Measurements from ENCODE around the gene ASCL1.

Gene ASCL1

GRCh38 chr12:102973583-102973982, 16.1 kb downstream of the ASCL1 start:
- Mint-ChIP-seq H3K36me3 (ENCODE audit: low read depth) (no peaks in the 10 kb centered on the region), H3K27me3 (ENCODE audit: low read depth) (peaks cover 79% of the 10 kb centered on the region), H3K27ac (no peak overlapping the region), H3K4me1 (no peaks in the 10 kb centered on the region), H3K9me3 (no peaks in the 10 kb centered on the region), H3K4me3 (no peak overlapping the region)
- no peak for TF ChIP-seq CTCF (IDR thresholded peaks at IDR 0.05; ENCODE audit: unreplicated experiment in 3 of 3)

- Mint-ChIP-seq H3K4me1 (no peaks in the 10 kb centered on the region), H3K27me3 (ENCODE audit: low read depth) (peaks cover 50% of the 10 kb centered on the region), H3K9me3 (no peaks in the 10 kb centered on the region), H3K36me3 (ENCODE audit: low read depth) (no peaks in the 10 kb centered on the region), H3K27ac (peak overlapping the region in 1 of 3 experiments; percentile 42), H3K4me3 (no peak overlapping the region)
- TF ChIP-seq CTCF (IDR thresholded peaks at IDR 0.05; ENCODE audit: unreplicated experiment in 3 of 3) = no peak
These were observed 19.3 kb downstream of the ASCL1 start for GRCh38 chr12:102976609-102977280.

DNA sequence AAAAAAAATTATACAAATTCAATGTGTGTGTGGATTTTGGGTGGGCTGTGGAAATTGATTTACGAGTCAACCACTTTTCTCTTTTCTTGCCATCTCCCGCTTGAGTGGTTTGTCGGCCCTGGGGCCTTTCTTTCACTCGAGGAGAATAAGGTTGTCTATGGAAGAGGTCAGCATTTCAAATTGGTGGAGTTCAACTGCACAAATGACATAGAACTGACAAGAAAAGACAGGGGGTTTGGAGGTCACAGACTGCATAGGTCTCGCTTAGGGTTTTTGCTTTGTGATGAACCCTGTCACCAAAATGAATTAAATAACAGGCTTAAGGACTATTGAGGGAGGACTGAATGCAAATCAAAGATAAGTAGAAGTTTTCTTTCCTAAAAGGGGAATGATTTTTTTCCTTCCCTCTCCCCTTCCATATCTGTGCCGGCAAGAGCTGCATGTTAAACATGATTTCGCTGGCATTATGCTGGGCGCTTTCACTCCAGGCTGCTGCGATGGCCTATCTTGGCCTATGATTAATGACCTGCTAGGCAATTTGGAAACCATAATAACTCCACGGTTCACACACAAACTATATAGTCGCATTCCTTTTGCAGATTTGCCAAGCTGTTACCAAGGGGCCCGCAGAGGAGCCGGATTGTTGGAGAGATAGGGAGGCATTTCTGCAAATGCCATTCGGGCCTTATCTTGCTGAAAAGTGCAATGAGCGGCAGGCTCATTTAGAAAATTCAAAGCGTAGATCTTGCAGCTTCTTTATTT, 20.7 kb downstream of the ASCL1 start:
- no peaks in the 10 kb centered on the region for H3K36me3 Mint-ChIP-seq (ENCODE audit: low read depth)
- no peaks in the 10 kb centered on the region for H3K9me3 Mint-ChIP-seq
- no peak overlapping the region for H3K4me3 Mint-ChIP-seq
- no peak for TF ChIP-seq CTCF (IDR thresholded peaks at IDR 0.05; ENCODE audit: unreplicated experiment in 3 of 3)
- H3K4me1 Mint-ChIP-seq = no peaks in the 10 kb centered on the region
- peaks cover 40% of the 10 kb centered on the region for H3K27me3 Mint-ChIP-seq (ENCODE audit: low read depth)
- H3K27ac Mint-ChIP-seq = no peak overlapping the region

DNA sequence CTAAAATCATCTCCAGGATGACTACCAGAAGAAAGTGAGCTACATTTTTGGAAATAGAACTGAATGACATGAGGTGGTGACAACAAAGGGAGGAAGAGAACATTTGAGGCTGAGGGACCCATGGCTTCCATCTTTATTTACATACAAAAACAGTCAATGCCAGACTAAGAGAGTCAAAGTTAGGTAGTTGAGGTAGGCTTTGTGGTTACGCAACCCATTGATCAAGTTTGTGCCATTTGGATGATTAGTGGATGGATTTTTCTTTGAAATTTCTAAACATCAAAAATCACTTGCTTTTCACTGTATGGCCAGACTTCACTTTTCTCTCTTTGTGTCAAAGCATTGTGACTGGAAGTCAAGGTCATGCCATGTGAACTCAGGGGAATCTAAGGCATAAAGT, 22.9 kb downstream of the ASCL1 start:
- no peak overlapping the region for H3K4me3 Mint-ChIP-seq
- H3K27me3 Mint-ChIP-seq (ENCODE audit: low read depth) = peaks cover 32% of the 10 kb centered on the region
- no peaks in the 10 kb centered on the region for H3K4me1 Mint-ChIP-seq
- H3K9me3 Mint-ChIP-seq = no peaks in the 10 kb centered on the region
- H3K27ac Mint-ChIP-seq = no peak overlapping the region
- no peaks in the 10 kb centered on the region for H3K36me3 Mint-ChIP-seq (ENCODE audit: low read depth)
- TF ChIP-seq CTCF (IDR thresholded peaks at IDR 0.05; ENCODE audit: unreplicated experiment in 3 of 3) = no peak

GRCh38 chr12:102990419-102990818, 32.9 kb downstream of the ASCL1 start:
- no peaks in the 10 kb centered on the region for H3K4me1 Mint-ChIP-seq
- H3K4me3 Mint-ChIP-seq = no peak overlapping the region
- H3K27me3 Mint-ChIP-seq (ENCODE audit: low read depth) = peaks cover 9% of the 10 kb centered on the region
- no peaks in the 10 kb centered on the region for H3K9me3 Mint-ChIP-seq
- H3K36me3 Mint-ChIP-seq (ENCODE audit: low read depth) = no peaks in the 10 kb centered on the region
- no peak overlapping the region for H3K27ac Mint-ChIP-seq
- no peak for TF ChIP-seq CTCF (IDR thresholded peaks at IDR 0.05; ENCODE audit: unreplicated experiment in 3 of 3)

- H3K4me1 Mint-ChIP-seq = no peaks in the 10 kb centered on the region
- H3K27me3 Mint-ChIP-seq (ENCODE audit: low read depth) = peaks cover 9% of the 10 kb centered on the region
These were observed 34.8 kb downstream of the ASCL1 start for GRCh38 chr12:102992297-102992696.

More at GRCh38 chr12:102992297-102992696, 34.8 kb downstream of the ASCL1 start:
- H3K36me3 Mint-ChIP-seq (ENCODE audit: low read depth) = no peaks in the 10 kb centered on the region
- H3K4me3 Mint-ChIP-seq = no peak overlapping the region
- H3K9me3 Mint-ChIP-seq = peaks cover 4% of the 10 kb centered on the region
- H3K27ac Mint-ChIP-seq = no peak overlapping the region
- TF ChIP-seq CTCF (IDR thresholded peaks at IDR 0.05; ENCODE audit: unreplicated experiment in 3 of 3) = no peak

Measured in nephron (organoid).